HG02798 (cell line): Measurements from ENCODE around the gene DYNLRB1.
"Not testable (repeated sequence)": the region's sequence is repeated elsewhere in the genome, so short reads cannot be mapped to it uniquely, and the experiment has no call there.

ENCODE experiments used
- ATAC-seq: cut with Tn5 transposase; IDR thresholded peaks from one replicate; pipeline ENCODE4 v1.9.1; 2021; ENCODE audit warnings: mild to moderate bottlenecking; ENCODE audit not compliant: unreplicated experiment, poor library complexity

Gene DYNLRB1

GRCh38 chr20:34516247-34517113 lies at the start of gene DYNLRB1:
DYNLRB1 (plus strand) TSS chr20:34516422; CDS start chr20:34516459, 37 bp downstream.
- ATAC-seq = peak; percentile 82

GRCh38 chr20:34468951-34469350 lies 47.3 kb upstream of the DYNLRB1 start:
- no peak for ATAC-seq

DNA sequence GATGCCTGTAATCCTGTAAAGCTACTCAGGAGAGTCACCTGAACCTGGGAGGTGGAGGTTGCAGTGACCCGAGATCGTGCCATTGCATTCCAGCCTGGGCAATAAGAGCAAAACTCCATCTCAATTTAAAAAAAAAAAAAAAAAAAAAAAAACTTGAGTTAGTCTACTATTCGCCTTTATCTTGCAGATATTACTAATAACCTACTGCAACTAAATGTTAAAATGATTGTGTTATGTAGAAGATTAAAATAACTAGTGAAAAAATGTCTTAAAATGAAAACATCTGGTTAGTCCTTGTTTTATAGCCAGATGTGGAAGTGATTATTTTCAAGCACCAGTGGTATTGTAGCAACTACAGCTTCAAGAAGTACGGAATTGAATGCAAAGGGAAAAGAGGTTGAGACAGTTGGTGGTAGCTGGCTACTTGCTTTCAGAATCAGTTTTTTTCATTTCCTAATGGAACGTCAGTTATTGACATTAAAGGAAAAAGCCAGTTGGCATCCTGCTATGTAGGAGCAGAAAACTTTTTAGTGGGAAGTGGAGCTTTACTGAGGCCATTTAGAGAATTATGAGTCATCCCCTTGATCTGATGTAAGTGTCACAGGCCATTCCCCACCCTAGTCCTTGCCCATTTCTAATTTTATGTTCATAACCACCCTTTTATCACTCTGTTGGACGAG lies 43.8 kb upstream of the DYNLRB1 start:
- ATAC-seq = no peak

DNA sequence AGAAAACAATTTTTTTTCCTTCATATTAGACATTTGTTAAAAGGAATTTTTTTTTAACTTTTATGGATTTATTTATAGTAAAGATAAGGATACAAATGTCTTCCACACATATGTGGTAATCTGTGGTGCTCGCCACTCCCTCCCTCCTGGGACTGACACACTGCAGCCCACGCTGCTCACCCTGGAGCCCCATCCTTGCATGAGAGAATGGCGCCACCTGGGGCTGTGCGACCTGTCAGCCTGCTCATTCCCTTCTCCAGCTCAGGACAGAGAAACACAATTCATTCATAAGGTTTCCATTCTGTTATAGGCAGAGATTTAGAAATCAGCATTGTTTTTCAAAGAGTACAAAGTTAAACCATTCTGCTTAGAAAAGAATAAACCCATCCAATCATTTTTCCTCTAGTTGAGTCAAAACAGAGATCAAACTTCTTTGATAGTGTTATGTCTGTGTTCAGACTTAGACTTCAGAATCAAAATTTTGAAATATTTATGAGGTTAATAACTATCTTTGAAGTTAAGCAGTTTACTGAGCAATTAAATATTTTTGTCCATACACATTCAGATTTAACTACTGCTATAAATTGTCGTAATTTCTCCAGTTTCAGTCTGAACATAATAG lies 42.8 kb upstream of the DYNLRB1 start:
- no peak for ATAC-seq

GRCh38 chr20:34475979-34476736 lies 40.1 kb upstream of the DYNLRB1 start:
- ATAC-seq = peak; percentile 53

DNA sequence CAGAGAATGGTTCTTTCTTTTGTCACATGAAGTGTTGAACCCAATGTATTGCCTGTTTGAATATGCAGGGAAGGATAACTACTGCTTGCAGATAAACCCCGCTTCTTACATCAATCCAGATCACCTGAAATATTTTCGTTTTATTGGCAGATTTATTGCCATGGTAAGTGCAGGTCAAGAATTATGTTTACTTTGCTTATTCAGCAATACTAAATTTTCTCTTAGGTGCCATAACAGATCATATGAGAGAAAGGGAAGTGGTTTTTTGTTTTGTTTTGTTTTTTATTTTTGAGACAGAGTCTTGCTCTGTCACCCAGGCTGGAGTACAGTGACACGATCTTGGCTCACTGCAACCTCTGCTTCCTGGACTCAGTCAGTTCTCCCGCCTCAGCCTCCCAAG lies 36.6 kb upstream of the DYNLRB1 start:
- ATAC-seq = no peak

DNA sequence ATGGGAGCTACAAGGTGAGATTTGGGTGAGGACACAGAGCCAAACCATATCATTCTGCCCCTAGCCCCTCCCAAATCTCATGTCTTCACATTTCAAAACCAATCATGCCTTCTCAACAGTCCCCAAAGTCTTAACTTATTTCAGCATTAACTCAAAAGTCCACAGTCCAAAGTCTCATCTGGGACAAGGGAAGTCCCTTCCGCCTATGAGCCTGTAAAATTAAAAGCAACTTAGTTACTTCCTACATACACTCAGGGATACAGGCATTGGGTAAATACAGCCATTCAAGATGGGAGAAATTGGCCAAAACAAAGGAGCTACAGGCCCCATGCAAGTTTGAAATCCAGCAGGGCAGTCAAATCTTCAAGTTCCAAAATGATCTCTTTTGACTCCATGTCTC lies 34.1 kb upstream of the DYNLRB1 start:
- ATAC-seq = not testable (repeated sequence)

- ATAC-seq = not testable (repeated sequence)
Measured at GRCh38 chr20:34483585-34484220, 32.5 kb upstream of the DYNLRB1 start.

DNA sequence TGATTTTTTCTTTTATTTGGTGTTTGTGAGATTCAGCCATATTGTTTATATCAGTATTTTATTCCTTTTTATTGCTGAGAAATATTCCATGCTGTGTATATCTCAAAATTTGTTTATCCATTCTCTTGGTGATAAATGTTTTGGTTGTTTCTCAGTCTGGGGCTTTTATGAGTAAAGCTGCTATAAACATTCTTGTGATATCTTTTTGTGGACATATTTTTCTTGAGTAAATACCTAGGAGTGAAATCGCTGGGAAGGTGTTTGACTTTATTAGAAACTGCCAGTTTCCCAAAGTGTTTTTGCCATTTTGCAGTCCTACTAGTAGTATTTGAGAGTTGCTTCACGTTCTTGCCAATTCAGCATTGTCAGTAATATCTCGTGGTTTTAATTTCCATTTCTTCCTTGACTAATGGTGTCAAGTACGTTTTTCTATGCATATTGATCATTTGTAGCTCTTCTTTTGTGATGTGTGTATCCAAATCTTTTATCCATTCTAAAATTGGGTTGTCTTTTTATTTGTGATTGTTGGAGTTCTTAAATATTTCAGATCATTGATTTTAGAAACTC lies 31.1 kb upstream of the DYNLRB1 start:
- ATAC-seq = no peak

DNA sequence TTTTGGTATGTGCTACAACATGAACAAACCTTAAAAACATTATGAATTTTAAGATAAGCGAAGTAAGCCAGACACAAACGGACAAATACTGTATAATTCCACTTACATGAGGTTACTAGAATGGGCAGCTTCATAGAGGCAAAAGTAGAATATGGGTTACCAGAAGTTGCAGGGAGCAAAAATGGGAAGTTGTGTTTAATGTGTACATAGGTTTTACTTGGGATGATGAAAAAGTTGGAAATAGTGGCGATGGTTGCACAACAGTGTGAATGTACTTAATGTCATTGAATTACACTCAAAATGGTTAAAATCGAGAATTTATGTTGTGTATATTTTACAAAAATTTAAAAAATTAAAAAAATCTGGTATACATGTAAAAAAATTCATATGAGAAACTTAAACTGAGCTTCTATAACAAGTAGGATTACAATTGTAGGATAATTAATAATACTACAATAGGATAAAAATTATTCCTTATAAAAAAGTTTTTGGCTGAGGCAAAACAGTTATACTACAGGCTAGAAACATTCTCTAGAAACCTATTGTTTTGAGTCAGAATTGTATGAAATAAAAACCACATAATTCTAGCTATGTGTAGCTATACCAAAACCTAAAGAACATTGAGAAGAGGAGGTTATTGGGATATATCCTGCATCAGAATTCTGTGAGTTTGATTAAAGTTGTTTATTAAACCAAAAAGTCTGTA lies 24.8 kb upstream of the DYNLRB1 start:
- ATAC-seq = no peak

DNA sequence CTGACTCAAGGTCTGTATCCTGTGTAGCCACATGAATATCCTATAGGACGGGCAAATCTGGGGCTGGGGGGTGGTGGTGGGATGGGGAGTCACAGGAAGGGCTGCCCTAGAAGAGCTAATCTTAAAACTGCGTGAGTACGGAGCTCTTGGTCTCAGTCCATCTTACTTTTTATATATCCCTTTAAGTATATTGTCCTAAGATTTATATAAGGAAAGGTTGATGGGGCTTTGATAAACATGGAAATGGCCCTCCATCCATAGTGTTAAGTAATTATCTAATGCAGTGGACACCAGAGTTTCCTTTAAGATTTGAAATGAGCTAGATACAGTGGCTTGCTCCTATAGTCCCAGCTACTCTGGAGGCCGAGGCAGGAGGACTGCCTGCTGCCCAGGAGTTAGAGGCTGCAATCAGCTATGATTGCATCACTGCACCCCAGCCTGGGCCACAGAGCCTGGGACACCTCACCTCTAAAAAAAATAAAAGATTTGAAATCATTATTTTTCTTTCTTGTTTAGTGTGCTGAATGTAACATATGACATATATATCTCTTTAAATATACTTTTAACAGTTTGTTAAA lies 24.2 kb upstream of the DYNLRB1 start:
- ATAC-seq = no peak

- ATAC-seq = no peak
Measured at GRCh38 chr20:34493646-34494045, 22.6 kb upstream of the DYNLRB1 start.

DNA sequence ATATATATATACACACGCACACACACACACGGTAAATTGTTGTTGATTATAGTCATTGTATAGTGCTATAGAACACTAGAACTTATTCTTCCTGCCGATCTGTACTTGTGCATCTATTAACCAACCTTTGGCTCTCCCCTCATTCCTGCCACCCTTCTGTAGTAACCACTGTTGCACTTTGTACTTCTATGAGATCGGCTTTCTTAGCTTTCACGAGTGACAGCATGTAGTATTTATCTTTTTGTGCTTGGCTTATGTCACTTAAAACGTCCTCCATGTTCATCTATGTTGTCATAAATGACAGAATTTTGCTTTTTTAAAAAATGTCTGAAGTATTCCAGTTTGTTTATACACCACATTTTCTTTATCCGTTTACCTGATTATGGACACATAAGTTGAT lies 20.9 kb upstream of the DYNLRB1 start:
- no peak for ATAC-seq

GRCh38 chr20:34495916-34496315 lies 20.3 kb upstream of the DYNLRB1 start:
- ATAC-seq = no peak

DNA sequence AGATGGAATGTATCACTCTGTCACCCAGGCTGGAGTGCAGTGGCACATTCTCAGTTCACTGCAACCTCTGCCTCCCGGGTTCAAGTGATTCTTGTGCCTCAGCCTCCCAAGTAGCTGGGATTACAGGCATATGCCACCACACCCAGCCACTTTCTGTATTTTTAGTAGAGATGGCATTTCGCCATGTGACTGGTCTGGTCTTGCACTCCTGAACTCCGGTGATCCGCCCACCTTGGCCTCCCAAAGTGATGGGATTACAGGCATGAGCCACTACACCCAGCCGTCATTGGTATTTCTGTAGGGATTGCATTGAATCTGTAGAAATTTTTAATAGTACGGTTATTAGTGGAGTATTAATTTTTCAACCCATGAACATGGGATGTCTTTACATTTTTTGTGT lies 18.6 kb upstream of the DYNLRB1 start:
- ATAC-seq = not testable (repeated sequence)

- ATAC-seq = no peak
Measured at GRCh38 chr20:34500823-34501222, 15.4 kb upstream of the DYNLRB1 start.

DNA sequence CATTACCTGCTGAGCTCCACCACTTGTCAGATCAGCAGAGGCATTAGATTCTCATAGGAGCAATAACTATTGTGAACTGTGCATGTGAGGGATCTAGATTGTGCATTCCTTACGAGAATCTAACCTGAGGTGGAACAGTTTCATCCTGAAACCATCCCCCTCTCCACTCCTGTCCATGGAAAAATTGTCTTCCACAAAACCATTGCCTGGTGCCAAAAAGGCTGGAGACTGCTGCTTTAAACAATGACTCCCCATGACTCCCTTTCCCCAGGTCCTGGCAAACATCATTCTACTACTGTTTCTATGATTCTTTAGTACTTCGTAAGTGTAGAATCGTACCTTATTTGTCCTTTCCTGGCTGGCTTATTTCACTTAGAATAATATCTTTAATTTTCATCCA lies 9.7 kb upstream of the DYNLRB1 start:
- no peak for ATAC-seq

DNA sequence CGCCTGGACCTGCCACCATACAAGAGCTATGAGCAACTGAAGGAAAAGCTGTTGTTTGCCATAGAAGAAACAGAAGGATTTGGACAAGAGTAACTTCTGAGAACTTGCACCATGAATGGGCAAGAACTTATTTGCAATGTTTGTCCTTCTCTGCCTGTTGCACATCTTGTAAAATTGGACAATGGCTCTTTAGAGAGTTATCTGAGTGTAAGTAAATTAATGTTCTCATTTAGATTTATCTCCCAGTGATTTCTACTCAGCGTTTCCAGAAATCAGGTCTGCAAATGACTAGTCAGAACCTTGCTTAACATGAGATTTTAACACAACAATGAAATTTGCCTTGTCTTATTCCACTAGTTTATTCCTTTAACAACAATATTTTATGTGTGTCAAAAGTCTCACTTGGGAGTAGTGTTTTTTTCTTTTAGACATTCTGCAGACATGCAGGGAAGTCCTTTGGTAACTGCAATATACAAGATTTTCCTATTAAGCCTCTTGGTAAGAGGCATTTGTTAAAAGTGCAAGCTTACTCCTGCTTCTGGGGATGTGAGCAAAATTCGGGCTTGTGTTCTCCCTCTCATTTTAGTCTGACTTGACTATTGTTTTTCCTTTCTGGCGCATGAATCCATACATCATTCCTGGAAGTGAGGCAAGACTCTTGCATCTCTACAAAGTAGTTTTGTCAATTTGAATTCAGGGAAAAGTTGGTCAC lies 8.4 kb upstream of the DYNLRB1 start:
- no peak for ATAC-seq
